Breast epithelium (tissue), 3 donors: ENCODE measurements around the gene NACAD.

Experiments used
- CTCF ChIP-seq, 3 donors: fragments of 450-650 bp; IDR thresholded peaks; one replicate each; pipeline ENCODE4 v1.5.1; 2016 to 2017; ENCODE audit warnings: antibody characterized with exemption in 3 of 3, mild to moderate bottlenecking in 3 of 3, moderate library complexity in 3 of 3
- POLR2A ChIP-seq: fragments of 450-650 bp; IDR thresholded peaks from one replicate; pipeline ENCODE4 v1.6.1; 2016; ENCODE audit warnings: antibody characterized with exemption, mild to moderate bottlenecking, moderate library complexity

GRCh38 chr7:45032421-45032820, 56.3 kb downstream of the NACAD start:
- TF ChIP-seq CTCF (IDR thresholded peaks at IDR 0.05) (no peak), POLR2A (no peak)
